DMS79 (cell line): Measurements from ENCODE around the gene AKAP13.
A peak's percentile ranks its signal among the peaks of the same experiment; 100 is the strongest.

Experiments
- DNase-seq: peaks from one replicate; lab custom pipeline; 2025; lab: John Stamatoyannopoulos, UW

AKAP13 gene

DNA sequence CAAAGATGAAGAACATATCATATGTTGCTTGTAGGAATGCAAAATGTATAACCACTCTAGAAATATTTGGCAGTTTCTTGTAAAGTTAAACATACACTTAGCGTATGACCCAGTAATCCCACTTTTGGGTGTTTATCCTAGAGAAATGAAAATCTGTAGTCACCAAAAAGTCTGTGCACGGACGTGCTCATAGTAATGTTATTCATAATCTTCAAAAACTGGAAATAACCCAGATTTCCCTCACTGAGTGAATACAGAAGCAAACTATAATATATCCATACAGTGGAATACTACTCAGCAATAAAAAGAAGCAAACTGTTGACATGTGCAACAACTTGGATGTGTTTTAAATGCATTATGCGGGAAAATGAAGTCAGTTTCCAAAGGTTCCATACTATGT, 155.9 kb downstream of the AKAP13 start:
- DNase-seq: no peak

DNA sequence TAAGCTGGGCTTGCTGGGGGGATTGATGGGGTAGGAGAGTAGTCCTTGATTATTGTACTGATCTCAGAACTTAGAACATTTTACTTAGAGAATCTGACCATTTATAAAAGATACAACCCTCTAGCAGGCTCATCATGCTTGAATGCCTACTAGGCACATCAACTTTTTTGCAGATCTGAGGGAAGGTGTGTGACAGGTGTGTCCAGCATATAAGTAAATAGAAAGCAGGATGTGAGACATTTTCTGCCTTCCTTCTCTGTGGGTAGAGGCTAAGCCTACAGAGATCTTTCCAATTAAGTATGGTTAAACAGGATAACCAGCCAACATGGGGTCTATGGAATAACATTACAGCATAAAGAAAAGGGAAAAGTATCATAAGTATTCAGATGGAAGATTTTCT, 159.1 kb downstream of the AKAP13 start:
- DNase-seq: no peak

DNA sequence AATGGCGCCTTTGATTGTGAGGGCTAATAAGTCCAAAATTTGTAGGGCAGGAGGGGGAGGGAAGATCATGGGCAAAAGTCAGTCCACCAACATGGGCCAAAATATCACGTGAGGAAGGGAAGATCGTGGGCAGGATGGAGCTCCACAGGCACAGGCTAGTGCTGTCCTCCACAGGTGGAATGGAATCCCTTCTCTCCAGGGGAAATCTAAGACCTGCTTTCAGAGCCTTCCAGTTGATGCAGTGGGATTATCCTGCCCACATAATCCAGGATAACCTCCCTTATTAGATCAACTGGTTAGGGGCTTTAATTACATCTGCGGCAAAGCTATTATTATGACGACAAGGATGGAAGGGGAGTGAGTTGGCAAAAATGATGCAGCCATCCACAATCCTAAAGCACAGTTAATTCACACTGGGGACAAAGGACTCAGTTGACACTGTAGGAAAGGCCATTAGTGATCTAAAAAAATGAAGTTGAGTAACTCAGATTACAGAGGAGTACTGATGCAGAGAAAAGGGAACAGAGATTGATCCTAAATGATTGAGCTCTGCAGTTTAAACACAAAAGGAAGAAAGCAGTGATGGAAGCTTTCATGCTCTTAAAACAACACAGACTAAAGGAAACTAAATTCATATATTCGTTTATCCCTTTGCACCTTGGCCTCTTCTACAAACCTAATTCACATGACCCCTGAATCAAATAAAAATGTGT, 159.8 kb downstream of the AKAP13 start:
- DNase-seq: no peak

DNA sequence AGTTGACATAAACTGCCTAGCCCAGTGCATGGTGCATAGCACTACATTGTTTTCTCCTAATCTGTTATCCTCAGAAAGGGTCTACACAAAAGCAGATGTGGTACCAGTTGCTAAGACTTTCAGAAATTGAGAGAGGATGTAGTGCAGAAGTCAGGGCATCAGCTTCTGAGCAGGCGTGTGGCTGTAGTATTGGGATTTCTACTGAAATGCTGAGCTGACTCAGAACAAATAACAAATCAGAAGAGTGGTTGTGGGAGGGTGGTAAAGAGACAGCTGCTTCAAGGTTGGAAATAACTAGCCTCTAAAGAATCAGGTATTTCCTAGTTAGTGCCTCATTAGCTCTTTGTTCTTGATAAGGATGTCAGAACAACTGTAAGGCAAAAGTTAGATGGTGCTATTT, 161.3 kb downstream of the AKAP13 start:
- no peak for DNase-seq

DNA sequence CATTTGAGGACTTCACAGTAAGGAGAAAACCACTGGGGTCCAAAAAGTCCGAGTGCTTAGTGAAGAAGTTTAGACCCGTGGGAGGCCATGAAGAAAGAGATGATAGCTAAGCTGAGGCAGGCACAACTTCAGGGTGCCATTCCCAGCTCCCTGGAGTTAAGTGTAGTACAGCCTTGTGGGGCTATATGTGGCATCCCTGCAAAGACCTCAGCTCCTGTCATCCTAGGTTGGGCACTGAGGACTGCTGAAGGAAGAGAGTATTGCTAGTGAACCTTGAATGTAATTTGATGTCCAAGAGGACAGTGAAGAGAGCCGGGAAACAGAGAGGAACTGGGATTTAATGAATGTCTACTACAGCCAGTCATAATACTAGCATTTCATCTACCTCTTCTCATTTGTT, 162.1 kb downstream of the AKAP13 start:
- DNase-seq: no peak

DNA sequence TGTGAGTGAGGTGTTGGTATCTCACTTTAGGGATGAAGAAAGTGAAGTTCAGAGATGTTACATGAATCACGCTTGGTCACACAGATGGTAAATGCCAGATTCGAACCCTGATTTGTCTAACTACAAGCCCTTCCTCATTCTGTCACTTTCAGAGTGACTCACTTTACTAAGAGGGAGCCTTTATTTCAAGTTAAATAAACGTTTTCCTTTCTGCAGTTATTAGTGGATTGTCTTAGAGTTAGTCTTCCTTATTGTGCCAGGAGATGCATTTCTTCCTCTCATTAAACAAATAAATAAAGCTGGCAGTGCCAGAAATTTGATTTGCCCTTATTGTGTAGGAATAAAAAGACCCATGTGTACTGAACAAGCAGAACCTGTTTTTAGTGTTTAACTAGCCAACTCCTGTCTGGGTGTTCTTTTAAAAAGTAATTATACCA, 162.5 kb downstream of the AKAP13 start:
- DNase-seq: peak; percentile 25

DNA sequence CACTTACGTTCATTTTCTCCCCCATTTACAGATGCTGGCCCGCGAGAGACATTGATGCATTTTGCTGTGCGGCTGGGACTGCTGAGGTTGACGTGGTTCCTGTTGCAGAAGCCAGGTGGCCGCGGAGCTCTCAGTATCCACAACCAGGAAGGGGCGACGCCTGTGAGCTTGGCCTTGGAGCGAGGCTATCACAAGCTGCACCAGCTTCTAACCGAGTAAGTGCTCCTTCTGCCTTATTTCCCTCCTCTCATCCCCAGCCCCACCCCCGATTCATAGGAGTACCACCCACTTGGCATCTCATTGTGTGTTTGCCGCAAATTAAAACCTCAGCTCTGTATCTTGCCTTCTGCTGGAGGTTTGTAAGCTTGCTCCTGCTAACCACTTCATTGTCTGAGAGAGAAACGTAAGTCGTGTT, 163.3 kb downstream of the AKAP13 start:
- DNase-seq: peak; percentile 75

DNA sequence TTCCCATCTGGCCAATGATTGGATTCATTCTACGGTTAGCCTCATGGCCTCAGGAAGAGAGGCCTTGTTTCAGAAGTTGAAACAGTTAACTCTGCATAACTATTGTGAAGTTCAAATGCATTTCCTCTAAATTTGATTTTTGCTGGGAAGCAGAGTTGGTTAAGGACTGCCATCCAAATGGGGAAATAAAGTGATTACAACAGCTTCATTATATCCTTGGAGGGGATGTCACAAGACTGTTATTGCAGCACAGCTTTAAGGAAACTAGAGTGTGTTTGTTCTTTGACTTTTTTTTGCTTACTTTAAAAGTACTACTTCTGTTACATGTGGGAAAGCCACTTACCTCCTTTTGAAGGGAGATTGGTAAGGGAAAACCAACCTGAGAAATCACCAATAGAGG, 164.8 kb downstream of the AKAP13 start:
- DNase-seq: no peak

DNA sequence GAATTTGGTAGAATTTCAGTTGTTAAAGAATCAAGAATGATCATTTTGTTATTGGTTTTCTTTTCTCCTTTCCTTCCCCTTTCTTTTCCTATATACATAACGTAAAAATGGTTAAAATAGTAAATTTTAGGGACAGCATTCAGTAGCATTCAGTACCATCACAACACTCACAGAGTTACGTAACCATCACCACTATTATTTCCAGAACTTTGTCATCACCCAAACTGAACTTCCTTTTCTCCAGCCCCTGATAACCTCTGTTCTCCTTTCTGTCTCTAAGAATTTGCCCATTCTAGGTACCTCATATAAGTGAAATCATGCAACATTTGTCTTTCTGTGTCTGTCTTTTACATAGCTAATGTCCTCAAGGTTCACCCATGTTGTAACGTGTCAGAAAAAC, 165.3 kb downstream of the AKAP13 start:
- no peak for DNase-seq

DNA sequence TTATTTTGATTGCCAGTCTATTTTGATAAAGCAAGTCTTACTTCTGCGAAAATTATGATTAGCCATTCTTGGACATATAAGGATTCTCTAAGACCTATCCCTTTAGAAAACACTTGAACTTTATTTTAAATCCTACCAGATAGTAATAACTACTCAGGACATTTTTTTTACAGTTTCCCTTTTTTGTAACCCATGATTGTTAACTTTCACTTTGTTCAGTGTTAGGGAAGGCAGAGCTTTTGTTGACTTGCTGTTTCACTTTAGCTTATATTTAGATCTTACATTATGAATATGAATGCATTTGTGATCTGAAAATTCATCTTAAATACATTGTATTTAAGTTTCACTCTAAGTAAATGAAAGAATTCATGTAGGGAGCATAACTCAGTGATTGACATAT, 167.0 kb downstream of the AKAP13 start:
- DNase-seq: no peak

DNA sequence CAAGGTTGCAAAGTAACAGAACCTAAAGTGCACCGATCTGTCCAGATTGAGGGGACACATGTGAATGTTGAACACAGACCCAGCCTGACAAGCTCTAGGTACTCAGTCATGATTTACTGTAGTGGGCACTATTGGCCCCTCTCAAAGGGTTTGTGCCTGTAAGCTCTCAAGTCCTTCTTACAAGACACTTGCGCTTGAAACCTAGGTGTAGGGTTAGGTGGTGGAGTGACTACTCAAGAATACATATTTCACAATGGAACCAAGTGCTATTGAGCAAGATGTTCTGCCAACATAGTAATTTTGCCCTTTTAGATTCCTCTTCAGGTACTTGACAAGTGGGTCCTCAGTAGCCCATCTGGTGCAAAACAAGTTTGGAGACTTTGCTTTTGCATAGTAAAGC, 169.9 kb downstream of the AKAP13 start:
- DNase-seq: peak; percentile 58

DNA sequence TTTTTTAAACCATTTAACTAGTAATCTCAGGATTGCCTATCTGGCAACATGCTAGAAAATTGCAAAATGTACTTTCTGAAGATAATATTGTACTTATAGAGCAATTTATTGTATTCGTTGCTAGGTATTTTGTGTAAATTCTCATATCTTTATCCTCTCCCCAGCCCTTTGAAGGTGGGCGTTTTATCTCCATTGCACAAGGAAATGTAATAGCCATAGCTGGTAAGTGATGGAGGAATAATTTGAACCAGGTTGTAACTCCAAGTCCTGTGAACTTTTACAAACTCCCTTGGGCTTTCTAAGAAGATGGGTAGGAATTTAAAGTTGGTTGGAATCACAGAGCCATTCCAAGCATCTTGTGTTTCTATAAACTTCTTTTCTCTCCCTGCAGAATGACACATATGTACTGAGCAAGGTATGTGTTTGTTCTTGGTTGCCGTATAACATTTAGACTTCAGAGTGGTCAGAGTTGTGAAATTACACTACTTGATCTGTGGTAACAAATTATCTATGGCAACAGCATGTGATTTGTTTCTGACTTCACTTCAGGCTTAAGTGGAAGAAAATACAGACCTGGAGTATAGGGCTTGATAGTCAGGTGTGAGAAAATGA, 170.9 kb downstream of the AKAP13 start:
- no peak for DNase-seq

DNA sequence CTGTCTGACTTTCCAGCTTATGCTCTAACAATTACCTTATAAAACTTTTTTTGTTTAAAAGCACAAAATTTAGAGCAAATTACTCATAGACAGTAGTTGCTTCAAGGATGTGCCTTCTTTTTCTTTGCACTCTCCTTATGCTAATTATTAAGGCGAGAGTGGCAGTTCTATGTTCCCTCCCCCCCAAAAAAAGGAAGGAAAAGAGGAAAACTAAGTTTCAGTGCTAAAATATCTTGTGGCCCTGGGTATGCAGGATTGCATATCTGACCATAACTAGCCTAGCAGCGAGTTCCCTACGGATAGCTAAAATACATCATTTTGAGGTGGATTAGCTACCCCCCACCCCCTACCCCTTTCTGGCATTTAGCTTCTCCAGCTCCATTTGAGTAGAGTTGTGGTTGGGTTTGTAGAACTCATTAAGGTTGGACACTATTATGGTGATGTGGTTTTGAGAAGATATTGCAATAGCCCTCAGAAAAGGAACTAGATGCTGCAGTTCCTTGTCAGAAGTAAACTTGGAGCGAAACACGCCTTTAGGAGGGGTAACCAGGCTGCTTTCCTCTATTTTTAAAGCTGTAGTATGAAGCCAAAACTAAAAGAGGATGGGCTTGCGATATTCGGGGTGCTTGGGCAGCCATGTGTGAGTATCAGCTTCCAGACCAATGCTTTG, 174.6 kb downstream of the AKAP13 start:
- no peak for DNase-seq

DNA sequence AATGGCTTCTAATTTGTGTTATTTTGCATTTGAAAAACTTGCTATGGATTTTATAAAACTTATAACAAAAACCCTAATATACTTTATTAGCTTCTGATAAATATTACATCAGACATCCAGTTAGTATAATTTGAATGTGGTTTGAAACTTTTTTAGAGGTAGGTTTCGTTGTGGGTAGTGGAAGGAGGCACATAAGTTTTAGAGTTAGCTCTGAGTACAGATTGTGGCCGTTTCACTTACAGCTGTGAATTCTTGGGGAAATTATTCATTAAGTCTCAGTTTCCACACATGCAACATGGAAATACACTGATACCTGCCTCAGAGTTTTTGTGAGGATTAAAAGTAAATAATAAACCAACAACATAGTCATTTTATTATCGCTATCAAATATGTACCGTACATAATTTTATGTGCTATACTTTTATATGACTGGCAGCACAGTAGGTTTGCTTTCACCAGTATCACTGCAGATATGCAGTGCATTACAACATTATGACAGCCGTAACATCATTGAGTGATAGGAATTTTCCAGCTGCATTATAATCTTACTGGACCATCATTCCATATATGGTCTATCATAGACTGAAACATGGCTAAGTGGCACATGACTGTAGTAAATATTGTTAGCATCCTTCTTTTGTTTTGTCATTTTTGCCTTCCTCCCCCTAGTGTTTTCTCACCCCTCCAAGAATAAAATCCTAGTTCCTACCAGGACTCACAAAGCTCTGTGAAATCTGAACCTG, 175.6 kb downstream of the AKAP13 start:
- DNase-seq: no peak

DNA sequence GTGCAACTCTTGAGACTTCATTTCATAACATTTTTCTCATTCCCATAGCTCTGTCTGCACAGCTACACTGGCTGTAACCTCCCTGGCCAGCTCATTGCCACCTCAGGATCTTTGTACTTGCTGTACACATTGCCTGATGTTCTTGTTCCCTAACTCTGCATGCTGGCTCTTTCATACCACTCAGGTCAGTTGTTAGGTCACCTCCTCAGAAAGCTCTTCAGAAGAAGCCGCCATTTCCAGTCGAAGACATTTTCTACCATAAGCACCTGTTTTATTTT, 176.2 kb downstream of the AKAP13 start:
- no peak for DNase-seq

DNA sequence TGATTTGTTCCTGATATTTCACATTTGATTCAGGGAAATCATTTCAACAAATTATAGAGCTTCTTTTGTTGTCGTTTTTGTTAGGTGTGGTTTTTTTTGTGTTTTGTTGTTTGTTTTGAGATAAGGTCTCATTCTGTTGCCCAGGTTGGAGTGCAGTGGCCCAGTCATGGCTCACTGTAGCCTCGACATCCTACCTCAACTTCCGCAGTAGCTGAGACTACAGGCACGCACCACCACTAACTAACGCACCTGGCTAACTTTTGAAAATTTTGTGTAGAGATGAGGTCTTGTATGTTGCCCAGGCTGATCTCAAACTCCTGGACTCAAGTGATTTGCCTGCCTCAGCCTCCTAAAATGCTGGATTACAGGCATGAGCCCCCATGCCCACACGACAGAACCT, 177.0 kb downstream of the AKAP13 start:
- DNase-seq: no peak

DNA sequence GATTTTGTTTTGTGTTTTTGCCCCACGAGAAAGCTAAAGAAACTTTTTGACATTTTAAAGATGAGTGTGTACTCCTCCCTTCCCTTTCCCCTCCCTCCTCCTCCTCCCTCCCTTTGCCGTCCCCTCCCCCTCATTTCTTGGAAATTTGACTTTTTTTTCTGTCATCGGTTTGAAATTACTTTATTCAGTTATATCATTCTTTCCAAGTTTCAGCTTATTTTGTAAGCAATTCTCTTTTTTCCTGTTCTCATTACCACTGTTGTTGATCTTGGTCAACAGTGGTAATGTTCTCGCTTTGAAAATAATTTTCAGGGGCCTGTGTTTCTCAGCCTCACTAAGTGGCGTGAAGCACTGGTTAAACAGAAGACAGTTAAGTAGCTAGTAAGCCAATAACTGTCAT, 178.4 kb downstream of the AKAP13 start:
- no peak for DNase-seq

DNA sequence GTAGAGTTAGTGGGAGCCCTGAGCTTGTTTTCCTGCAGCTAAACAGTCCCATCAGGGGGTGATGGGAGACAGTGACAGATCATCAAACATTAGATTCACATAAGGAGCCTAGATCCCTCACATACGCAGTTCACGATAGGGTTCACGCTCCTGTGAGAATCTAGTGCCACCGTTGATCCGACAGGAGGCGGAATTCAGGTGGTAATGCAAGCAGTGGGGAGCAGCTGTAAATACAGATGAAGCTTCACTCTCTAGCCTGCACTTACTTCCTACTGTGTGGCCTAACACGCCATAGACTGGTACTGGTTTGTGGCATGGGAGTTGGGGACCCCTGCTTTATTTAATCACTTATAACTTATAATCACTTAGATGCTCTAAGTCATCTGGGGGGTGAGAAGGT, 179.1 kb downstream of the AKAP13 start:
- DNase-seq: no peak

DNA sequence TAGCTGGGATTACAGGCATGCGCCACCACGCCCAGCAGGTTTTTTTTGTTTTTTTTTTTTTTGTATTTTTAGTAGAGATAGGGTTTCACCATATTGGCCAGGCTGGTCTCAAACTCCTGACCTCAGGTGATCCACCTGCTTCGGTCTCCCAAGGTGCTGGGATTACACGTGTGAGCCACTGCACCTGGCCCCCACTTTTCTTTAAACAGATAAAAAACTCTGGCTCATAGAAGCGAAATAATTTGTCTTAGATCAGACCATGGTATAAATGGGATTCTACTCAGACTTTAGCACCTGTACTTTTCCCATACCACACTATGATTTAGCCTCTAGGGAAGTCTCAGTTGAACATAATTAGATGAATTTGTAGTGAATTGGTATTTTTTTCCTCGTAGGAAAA, 182.4 kb downstream of the AKAP13 start:
- DNase-seq: no peak

DNA sequence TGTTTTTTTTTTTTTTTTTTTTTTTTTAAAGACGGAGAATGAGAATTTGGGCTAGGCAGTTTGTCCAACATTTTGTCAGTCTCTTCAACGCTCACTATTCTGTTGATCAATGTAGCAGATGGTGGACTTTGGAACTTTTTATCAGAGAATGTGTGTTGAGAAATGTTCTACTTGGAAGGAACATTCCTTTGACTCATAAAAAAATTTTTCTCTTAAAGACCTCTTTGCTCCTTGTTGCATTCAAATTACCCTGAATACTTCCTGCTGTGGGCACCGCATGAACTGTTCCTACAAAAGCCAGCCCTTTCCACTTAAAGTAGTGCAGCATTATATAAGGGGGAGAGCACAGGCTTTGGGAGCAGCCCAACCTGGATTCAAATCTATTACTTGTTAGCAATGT, 182.9 kb downstream of the AKAP13 start:
- DNase-seq: no peak

DNA sequence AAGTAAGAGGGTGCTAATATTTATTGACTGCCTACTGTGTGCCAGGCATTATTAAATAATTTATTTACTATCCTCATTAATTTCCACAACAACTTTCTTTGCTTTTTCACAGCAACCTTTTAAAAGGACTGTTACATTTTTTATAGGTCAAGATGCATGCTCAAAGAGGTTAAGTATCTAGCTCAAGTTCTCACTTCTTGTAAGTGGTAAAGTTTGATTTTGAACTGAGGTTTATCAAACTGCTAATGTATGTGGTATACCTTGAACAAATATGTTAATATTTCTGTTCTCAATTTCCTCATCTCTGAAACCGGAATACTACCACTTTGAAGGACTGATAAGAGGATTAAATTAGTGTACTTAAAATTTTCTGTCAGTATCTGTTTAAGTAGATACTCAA, 183.3 kb downstream of the AKAP13 start:
- no peak for DNase-seq

DNA sequence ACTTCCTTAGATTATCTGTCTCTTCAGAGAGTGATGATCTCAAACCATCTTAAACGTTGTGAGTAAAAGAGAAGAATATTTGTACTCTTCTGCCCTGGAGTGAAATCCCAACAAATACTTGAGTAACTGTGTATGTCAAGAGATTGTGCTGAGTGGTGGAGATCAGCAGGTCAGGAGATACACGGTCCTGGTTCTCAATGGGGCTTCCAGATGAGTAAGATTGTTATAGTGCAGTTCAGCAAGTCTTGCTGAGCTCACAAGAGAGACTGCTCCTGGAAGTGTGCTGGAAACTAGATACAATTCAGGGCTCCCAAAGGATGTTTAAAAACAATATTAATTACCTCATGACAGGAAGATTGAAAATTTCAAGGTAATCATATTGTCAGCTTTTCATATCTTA, 184.3 kb downstream of the AKAP13 start:
- no peak for DNase-seq

DNA sequence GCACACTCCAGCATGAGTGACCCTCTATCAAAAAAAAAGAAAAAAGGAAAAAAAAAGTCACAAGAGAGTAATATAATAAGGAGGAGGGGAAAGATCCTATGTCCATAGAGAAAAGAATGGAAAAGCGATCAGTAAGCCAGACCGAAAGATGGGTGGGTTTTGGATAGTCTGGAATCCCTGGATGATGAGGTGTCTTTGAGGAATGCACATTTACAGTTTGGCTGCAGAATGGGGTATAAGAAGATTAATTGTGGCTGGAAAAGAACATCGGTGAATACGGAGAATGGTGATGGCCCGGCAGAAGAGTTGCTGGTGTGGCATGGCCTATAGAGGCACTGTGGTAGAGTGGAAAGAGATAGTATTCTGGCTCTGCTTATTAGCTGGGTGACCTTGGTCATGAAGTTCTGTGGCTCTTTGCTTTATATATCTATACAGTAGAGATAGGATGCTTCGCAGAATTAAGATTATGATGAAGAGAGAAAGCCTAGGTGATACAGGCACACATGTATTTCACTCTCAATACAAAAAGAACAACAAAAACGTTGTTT, 187.9 kb downstream of the AKAP13 start:
- no peak for DNase-seq
